HG03066 (cell line): ENCODE data around the gene CEP95.

Source experiments
- ATAC-seq: cut with Tn5 transposase; IDR thresholded peaks from one replicate; pipeline ENCODE4 v1.9.1; 2021; ENCODE audit warnings: low read depth; ENCODE audit not compliant: unreplicated experiment

The CEP95 gene

DNA sequence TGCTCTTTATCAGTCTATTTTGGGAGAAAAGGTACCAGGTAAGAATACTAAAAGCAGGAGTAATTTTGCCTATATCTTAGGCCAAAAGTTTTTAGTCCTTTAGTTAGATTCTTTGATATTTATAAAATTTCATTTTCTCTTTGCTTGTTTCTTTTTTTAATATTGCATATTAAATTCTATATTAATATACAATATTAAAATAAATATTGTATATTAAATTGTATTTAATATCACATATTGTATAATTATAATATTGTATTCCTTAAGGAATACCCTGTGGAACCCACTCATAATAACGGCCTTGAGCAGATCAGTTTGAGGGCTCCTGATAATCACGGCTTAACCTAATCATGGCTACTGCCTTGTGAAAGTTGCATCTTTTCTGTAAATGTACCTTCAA is 1.9 kb downstream of the CEP95 start:
- no peak for ATAC-seq

DNA sequence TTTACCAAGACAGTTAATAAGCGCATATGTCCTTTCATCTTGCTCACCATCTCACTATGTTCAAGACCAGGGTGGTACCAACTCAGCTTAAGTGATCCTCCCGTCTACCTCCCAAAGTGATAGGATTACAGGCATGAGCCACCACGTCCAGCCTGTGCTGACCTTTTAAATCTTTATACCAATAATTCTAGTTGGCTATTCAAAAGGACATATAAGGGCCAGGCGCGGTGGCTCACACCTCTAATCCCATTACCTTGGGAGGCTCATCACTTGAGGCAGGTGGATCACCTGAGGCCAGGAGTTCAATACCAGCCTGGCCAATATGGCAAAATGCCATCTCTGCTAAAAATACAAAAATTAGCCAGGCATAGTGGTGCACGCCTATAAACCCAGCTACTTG is 2.4 kb downstream of the CEP95 start:
- no peak for ATAC-seq

DNA sequence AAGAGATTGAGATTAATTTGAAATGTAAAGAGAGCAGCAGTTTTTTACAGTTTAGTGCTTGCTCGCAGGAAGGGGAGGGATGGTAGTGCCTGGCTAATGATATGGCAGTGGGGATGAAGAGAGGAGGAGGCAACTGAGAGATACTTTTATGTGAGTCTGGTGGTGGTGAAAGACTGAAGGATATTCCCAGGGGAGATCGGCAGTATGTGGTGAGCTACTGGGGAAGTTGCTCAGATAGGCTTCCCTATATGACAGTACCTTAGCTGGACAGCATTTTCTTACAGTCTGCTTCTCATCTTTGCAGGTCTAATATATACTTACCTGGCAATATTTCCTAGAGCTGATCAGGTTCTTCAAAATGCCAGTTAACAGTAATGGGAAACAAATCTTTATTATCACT is 8.6 kb downstream of the CEP95 start:
- no peak for ATAC-seq

DNA sequence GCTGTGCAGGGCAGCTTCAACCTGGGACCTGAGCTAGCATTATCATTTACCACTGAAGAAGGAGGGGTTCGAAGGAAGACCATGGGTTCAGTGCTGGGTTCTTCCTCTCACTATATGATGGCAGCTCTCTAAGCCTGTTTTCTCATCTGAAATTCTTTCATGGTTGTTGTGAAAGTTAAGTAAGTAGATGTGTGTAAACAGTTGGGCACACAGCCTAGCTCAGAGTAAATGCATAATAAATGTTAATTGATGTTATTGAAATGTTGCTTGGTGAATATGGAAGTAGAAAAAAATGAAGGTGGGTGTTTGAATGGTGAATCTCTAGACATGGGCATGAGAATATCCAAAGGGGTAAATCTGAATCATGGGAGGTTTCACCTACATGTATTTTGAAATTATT is 9.1 kb downstream of the CEP95 start:
- no peak for ATAC-seq

DNA sequence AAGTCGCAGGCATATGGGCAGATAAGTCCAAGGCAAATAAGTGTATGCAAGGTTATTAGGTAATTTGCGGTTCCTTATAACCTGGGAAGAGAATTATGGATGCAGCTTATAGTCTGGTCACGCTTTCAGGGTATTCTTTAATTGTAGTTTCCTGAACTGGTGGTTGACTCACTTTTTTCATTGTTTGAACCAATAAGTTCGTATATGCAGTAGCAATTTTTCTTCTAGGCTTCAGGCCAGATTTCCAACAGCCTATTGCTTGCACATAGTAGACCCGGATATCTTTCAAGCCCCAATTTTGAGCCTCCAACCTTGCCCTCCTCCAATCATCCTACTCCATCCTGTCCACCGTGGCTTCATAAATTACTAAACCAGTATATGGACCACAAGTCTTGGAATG is 12.8 kb downstream of the CEP95 start:
- ATAC-seq, result no peak

DNA sequence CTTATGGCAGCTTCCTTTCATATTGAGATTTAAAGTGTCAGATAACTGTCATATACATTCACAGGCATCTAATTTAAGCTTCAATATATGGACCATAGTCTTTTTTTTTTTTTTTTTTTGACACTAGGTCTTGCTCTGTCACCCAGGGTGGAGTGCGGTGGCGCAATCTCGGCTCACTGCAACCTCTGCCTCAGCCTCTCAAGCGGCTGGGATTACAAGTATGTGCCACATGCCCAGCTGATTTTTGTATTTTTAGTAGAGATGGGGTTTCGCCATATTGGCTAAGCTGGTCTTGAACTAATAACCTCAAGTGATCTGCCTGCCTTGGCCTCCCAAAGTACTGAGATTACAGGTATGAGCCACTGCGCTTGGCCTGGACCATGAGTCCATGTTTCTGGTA is 13.6 kb downstream of the CEP95 start:
- no peak for ATAC-seq

DNA sequence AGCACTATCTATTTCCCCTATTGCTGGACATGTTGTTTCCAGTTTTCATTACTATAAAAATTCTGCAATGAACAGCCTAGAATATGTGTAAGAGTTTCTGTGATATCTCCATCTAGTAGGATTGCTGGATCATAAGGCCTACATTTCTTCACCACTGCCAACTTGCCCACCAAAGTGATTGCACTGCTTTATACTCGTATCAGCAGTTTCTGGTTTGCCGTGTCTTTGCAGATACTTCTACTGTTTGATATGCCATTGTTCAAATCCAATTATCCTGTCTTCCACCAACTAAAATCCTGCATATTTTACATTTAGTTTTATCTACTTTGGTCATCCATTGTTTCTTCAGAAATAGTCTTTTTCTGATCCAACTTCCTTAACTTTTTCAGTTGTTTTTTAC is 21.1 kb downstream of the CEP95 start:
- no peak for ATAC-seq

DNA sequence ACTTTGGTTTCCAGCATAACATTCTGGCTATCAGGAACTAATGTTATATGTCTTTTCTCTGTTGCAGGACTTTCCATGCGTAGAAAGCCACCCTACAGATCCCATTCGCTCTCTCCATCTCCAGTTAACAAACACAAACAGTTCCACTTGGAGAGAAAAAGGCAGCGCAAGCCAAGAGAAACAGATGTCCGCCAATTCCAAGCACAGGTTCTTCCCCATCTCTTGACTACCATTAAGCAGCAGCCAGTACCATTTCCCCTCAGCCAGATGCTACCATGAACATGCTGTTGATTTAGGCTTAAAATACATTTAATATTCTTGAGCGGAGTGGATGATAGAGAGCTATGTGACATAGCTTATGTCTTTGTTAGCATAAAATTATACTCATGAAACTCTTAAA is 22.4 kb downstream of the CEP95 start:
- no peak for ATAC-seq

DNA sequence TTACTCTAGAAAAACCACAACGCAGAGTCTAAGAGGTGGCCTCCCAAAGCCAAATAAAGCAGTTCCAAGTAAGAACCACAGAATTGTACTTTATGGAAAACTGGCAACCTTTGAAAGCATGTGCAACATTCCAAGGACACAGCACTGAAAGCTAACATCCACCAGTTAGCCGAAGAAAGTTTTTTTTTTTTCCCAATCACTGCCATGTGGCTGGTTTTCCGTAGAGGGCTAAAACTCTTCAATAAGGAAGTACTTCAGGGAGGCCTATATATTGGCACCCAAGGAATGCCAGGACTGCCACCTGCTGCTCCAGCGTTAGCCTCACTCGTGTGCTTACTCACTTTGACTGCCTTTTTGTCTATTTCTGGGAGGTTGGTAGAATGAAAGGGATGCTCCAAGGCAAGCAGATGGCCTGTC is 25.2 kb downstream of the CEP95 start:
- no peak for ATAC-seq

DNA sequence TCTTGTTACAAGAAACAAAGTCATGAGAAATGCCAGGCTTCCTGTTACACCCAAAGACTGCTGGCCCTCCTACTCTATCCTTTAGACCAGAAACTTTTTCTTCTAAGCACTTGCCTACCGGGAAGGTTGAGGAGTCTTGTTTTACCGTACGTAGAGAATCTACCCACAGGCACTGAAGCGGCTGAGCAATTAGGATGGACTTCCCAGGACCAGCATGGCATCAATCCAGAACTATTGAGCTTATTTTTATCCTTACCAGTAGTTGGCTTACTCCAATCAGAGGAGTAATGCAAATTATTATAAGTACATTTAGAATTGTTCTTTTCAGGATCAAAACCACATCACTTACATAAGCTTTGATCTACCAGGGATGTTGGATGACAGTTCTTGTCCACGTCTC is 25.6 kb downstream of the CEP95 start:
- no peak for ATAC-seq

DNA sequence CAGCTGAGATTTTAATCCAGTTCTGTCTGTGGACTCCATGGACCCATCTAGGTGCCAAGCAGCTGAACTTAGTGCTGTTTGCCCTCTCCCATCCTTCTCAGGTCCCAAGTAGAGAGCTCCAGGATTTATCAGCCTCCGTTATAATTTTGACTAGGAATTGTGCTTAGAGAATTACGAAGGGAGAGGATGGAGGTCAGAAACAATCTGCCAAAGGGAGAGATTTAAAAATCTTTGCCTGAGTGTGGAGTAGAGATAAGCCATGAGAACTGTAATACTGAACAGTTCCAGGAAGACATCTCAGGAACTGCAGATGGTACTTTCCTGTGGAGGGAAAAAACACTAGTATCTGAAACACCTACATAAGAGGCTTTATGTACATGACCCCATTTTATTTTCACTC is 27.0 kb downstream of the CEP95 start:
- ATAC-seq, result no peak

DNA sequence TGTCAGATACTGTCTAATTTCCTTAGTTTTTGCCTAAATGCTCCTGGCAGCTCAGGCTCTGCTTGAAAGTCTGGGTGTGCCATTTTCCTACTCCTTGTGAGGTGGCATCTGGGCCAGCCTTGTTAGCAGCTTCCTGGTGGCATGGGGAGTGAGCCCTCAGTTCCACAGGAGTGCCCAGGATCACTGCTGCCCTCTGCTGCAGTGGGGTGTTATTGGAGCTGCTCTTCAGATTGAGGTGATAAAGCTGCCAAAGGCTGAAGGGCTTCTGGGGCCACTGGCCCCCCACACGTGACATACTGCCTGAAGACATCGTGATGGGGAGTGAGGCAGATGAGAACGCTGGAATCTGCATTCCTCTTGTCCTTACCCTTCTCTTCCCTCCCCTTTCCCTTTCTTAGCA is 27.4 kb downstream of the CEP95 start:
- no peak for ATAC-seq

DNA sequence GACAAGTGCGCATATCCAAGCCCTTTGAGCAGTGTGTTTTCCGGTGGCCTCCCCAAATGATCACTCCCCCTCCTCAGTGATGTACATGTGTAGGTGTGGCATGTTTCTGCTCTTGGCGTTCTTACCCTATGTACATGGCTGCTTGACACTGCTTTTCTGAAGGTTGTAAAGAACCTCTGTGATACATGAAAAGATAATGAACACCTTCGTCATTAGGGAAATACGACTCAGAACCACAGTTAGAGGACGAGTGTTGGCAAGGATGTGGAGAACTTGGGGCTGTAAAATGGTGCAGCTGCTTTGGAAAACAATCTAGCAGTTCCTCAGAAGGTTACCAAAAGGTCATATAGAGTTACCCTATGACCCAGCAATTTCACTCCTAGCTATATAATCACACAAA is 28.6 kb downstream of the CEP95 start:
- no peak for ATAC-seq

DNA sequence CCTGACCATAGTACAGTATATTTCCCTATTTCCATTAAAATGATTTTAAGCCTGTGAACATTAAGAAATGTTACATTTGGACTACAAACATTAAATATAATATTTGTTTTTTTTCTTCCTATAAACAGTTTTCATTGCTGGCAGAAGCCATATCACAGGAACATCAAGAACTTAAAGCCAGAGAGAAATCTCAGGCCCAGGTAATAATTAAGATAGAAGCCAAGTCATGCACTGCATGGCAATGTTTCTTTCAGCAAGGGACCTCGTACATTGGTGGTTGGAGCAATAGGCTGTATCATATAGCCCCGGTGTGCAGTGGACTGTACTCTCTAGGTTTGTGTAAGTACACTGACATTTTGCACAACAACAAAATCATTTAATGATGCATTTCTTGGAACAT is 30.1 kb downstream of the CEP95 start:
- ATAC-seq, result no peak

DNA sequence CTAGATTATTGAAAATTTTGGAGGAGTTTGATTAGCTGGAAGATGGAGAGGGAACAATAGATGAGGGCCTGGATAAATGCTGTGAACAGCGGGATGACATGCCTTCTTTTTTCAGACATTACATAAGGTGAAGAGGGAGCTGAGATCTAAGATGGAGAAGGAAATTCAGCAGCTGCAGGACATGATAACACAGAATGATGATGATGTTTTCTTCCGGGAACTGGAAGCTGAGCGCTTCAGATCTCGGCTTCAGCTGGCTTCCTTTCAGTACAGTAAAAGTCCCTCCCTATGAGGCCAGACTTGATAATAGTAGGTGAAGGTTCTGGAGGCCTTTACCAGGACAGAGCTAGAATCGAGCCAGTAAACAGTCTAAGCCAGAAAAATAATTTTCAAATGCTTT is 30.7 kb downstream of the CEP95 start:
- ATAC-seq, result no peak

DNA sequence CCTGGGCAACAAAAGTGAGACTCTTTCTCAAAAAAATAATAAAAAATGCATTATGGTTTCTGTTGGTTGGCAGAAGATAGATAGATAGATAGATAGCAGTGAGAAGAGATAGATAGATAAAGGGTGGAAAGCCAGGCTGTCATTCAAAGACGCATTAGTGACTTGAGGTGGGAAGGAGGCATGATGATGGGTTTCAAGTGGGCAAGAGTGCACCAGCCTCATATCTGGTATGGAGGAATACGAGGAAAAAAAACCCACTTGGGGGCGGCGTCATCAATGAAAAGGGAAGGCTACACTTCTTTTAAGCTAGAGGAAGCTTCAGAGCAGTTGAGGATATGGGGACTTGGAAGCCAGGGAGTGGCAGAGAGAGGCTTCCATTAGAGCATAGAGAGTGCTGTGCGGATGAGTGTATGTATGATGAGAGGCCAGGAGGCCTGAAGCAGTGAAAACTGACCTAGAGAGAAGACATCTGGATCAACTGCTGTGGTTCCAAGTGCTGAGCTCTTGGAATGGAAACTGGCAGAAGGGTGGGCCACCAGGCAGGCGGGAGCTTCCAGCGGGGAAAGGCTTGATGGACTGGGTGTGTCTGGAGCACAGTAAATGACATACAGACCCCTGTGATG is 31.8 kb downstream of the CEP95 start:
- ATAC-seq, result no peak

DNA sequence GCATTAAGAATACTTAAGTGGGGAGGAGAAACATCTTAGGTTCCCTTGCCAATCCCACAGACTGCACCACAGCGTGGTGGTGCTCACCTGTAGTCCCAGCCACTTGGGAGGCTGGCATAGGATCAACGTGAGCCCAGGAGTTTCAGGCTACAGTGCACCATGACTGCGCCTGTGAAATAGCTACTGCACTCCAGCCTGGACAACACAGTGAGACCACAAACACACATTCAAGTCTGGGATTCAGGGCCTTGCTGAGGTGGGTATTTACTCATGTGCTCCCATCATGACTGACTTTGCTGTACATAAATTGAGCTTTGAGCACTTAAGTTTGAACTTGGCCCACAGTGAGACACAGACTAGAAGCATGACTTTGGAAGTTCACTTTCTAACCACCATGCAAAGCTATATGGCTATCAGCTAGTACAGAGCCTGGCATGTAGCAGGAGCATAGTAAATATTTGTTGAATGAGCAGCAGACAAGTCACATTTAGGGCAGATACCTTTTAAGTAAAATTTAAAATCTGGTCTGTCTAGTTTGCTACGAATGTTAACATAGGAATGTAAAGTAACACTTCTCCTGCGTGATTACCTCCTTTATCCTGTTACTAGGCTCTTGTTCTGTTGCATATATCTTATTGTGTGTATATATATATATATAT is 33.5 kb downstream of the CEP95 start:
- no peak for ATAC-seq

DNA sequence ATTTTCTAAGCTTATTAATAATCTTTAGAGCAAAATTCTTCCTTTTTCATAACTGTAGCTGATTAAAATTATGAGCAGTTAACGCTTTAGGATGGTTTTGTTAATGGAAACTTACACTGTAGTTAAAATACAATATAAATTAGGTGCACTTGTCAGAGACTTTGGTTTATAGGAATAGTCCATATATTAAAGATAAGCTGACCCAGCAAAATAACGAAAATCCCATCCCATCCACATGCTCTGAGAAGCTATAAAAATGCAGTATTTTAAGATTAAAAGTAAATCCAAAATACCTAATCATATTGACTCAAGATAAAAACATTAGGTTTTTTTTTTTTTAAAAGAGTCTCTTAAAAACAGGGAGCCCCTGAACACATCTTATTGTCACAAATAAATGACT is 38.0 kb downstream of the CEP95 start:
- ATAC-seq, result no peak

DNA sequence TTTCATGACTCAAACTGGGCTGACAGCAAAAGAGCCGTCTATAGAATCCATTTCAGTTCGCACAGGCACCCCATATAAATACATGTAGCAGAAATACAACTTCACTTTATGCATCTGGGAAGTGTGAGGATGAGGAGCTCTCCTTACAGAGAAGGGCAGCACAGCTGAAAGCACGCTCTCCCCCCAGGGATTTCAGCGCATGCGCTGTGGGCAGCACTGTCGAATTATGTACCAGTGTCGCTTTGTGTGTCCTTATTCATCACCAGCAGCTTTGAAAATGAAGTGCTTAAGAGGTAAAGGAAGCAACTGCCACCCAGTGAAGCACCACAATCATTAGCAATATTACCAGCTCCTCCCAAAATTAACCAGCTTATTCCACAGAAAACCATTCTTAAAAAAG is 39.9 kb downstream of the CEP95 start:
- no peak for ATAC-seq

DNA sequence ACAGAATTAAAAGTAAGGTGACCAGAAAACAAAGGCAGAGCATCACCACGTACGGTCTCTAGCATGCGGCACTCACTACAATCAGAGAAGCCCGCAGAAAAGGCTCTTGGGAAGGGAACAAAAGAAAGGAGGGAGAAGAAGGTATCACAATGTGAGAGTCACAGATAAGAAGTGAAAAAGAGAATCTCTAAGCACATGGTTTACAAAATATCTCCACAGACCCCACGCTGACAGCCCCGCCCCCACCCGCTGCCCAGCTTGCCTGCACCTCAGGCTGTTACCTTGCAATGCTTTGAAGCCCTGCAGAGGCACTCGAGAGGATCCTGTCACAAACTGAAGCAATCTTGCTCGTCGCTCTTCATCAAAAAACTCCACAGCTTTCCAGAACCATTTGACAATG is 40.5 kb downstream of the CEP95 start:
- ATAC-seq, result no peak

DNA sequence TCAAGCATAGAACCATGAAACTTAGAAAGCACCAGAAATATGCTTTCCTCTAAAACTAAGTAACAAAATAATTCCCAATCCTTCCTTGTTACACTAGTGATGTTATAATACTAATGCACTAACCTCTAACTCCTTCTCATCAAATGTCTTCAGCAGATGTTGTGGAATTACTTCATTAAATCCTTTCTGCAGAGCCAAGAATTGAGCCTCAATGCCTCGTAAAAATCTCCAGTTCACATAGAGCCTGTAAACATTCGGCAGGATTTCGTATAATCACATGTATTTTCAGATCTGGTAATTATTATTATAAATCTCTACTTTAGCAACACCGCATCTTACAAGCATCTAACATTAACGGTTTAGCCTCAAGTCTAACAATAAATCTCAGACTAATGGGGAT is 44.7 kb downstream of the CEP95 start:
- ATAC-seq, result no peak

DNA sequence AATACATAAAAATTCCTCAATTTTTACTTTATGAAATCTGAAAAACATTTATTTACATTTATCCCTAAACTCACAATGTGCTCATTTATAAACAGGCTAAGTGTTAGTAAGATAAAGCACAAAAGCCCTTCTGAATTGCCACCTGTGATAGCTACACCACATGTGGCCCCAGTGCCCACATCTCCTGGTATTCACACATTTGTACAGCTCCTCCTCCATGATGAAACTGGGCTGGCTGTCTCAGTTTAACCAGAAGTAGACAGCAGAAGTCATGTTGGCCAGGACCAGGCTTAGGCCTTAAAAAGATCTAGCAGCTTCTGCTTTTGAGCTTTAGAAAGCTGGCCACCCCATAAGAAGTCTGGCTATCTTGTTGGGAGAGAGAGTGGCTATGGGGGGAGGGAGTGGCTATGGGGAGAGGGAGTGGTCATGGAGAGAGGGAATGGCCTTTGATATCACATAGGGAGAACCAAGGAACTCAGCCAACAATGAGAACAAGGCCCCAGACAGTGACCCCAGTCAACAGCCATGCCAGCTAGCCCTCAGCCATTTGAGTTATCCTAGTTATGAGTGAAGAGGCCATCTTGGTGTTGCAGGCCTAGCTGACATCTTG is 47.4 kb downstream of the CEP95 start:
- ATAC-seq, result no peak
